D721Med (cell line): Measurements from ENCODE around the gene TMUB1.

Experiments used
- DNase-seq: peaks from one replicate; pipeline ENCODE4 v3.0.0; 2011; ENCODE audit warnings: low spot score; ENCODE audit not compliant: insufficient read length
- FAIRE-seq: peaks from 2 replicates; lab custom pipeline; 2011; peaks lifted over from hg19 to GRCh38; lab: Jason Lieb, UNC
- TF ChIP-seq, protein P1 (sequence below): IDR thresholded peaks from 2 replicates; pipeline ENCODE4 v1.5.1; 2012; ENCODE audit warnings: mild to moderate bottlenecking, control low read depth; ENCODE audit not compliant: insufficient read depth; ENCODE audit errors: missing control alignments

TMUB1 gene

DNA sequence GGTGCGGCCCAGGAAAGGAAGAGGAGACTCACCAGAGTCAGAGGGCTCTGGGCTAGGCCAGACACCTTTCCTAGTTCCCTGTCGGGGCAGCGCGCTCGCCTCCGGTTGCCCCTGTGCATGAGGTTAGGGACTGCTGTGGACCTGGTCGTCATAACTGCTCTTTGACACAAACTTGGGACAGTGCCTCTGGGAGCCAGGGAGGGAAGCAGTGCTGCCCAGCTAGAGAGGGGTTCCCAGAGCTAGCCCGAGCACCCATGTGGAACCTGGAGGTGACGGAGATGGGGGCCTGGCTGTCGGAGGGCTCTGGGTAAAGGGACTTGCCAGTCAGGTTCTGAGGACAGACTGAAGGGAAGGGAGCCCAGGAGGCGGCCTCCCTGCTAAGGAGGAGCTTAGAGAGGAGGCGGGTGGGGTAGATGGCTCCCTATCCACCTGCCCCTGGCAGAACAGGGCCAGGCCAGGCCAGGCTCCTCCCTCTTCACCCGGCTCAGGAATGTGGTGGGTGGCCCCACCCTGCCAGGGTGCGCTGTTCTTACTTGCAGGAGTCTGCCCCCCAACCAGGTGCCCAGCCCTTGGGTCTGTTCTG lies 32.6 kb upstream of the TMUB1 start:
- TF ChIP-seq, protein P1, sequence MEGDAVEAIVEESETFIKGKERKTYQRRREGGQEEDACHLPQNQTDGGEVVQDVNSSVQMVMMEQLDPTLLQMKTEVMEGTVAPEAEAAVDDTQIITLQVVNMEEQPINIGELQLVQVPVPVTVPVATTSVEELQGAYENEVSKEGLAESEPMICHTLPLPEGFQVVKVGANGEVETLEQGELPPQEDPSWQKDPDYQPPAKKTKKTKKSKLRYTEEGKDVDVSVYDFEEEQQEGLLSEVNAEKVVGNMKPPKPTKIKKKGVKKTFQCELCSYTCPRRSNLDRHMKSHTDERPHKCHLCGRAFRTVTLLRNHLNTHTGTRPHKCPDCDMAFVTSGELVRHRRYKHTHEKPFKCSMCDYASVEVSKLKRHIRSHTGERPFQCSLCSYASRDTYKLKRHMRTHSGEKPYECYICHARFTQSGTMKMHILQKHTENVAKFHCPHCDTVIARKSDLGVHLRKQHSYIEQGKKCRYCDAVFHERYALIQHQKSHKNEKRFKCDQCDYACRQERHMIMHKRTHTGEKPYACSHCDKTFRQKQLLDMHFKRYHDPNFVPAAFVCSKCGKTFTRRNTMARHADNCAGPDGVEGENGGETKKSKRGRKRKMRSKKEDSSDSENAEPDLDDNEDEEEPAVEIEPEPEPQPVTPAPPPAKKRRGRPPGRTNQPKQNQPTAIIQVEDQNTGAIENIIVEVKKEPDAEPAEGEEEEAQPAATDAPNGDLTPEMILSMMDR, result no peak
- no peak for FAIRE-seq
- DNase-seq, result no peak

DNA sequence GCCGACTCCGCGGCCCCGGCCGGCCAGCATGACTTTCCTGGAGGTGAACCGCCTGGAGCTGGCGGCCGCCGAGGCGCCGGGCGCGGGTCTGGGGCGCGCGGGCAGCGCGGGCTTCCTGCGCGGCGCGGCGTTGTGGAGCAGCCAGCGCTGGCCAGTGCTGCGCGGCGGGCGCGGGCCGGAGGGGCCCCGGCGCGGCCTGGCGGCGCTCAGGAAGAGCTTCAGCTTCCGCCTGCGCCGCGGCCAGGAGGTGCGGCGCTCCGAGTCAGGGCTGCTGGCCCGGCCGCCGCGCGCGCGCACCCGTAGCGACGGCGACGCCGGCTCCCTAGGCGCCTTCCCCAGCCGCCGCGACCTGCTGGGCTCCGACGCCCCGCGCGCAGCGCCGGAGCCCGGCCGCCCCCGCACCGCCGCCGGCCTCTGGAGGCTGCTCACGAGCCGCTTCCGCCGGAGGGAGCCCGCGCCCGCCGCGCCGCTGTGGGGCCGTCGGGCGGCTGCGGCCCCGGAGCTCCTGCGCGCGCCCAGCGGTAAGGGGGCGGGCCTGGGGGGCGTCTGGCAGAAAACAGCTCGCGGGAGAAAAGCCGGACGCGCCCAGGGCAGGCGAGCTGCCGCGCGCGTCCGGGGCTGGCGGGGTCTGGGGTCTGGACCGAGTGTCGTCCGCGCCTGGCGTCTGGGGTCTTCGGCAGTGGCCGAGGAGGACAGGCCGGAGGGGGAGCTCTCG lies 32.0 kb upstream of the TMUB1 start:
- DNase-seq (no peak), FAIRE-seq (no peak)
- TF ChIP-seq, protein P1, result no peak

DNA sequence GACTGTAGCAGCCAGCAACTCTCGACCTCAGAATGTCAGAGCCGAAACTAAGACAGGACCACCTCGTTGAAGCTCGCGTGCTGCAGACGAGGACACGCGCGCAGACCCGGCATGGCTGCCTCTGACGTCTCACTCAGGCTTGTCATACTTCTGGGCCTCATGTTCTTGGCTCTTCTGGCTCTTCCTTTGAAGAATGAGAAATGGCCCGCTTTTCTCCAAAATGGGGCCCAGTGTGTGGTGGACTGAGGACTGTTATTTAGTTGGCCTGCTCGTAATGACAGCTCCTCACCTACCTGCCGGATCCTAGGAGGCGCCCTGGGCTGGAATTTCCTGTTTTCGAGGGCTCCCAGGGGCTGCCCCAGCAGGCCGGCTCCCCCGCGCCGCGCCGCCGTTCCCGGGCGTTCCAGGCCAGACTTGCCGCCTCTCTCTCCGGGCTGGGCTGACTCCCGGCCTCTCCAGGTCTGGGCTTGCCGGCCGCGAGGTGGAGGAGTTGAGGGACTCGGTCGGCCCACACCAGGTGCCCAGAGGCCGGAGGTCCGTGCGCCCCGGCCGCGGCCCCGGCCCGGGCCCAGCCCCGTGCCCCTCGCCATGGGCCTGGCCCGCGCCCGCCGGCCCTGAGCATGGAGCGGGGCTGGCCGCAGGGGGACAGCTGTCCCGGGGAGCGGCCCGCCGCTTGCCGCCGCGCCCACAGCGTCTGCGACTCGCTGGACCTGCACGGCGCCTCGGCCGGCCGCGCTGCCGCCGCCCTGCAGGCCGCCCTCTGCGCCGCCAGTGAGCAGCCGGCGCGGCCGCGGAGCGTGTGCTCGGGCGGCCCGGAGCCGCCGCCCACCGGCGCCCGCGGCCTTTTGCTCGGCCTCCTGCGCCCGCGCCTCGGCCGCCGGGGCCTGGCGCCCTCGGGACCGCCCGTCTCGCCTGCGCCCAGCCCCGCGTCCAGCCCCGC lies 31.1 kb upstream of the TMUB1 start:
- FAIRE-seq (no peak), DNase-seq (no peak)
- TF ChIP-seq, protein P1, result no peak

DNA sequence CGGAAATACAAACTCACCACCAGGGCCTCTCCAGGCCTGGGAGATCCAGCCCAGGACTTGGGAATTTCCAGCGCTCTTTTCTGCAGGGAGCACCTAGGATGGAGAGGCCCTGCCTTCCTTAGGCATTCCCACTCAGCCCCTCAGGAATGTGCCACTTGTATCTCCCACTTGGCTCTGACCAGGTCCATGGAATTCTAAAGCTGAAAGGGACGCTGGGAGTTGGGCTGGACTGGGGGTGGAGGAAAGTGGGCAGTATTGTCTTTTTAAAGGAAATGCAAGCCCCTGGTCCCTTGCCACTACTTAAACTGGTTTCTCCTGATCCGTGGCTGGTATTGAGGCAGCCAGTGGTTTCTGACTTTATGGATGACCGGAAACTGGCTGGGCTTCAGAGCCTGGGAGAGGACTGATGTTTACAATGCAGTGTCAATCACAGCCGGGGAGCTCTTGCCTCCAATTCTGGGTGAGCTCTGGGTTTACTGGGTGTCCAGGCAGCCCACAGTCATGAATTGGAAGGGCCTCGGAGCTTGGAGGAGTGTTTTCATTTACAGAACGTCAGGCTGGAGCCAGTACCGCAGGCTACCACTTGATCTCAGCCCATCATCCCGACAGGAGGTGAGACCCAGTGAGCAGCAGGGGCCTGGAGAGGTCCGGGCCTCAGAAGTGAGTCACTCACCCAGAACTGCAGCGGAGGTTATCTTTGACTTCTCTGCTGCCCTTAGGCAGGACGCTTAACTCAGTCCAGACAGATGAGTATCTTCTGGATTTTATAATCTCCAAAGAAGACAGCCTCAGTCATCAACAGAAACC lies 30.3 kb upstream of the TMUB1 start:
- TF ChIP-seq, protein P1, result no peak
- DNase-seq, result no peak
- FAIRE-seq, result no peak

DNA sequence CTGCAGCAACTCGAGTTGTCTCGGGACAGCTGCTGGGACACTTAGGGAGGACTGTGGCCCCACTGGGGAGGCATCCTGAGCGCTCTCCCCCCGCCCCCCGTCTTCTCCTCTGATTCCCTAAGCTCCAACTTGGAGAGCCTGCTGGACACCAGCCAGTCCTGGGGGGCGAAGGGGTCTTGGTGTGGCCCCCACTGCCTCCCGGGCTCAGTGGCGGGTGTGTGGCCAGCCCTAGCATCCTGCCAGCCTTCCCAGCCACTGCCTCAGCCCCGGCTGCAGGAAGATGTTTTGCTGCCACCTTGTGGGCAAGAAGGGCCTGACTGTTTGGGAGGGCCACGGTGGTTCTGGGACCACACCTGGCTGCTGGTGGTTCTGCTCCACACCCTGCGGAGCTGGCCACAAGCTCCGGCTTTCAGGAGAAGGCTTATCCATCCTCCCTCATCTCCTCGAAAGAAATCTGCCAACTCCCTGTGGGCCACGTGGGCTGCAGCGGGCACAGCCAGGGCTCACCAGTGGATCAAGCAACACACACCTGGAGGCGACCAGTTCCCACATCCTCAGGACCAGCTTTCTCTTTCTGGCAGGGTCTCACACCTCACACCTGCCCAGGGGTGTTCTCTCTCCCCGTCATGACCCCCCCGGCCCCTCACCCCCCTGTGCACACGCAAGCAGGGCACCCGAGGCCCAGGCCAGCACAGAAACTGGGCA lies 27.8 kb upstream of the TMUB1 start:
- TF ChIP-seq, protein P1, result peak; percentile 89

More for the DNA sequence above, 27.8 kb upstream of the TMUB1 start:
- DNase-seq, result peak; percentile 98
- no peak for FAIRE-seq
